Activated naive CD8-positive, alpha-beta T cell treated with anti-CD3 and anti-CD28 coated beads, Interleukin-2, amount 10 ng/mL, durations not matched to agents 7 days and 5 days (primary cell): ENCODE results near the gene CCDC146. TPM values are rescaled to one million over a fixed set of nuclear protein-coding genes. Genes with fewer than 3 reads are reported as not detected.
"Not testable (repeated sequence)": the region's sequence is repeated elsewhere in the genome, so short reads cannot be mapped to it uniquely, and the experiment has no call there.

Source experiments
- ATAC-seq: fragments of 150-1000 bp; cut with Tn5 transposase; one replicate; pipeline ENCODE4 v1.10.0; 2021; ENCODE audit warnings: low read depth, moderate library complexity
- POLR2A ChIA-PET: fragments of 350-600 bp; sonication (Branson Sonifier 250); formaldehyde crosslinking; loops from one replicate; lab custom pipeline; 2021; ENCODE audit warnings: antibody characterized with exemption; lab: Charles Lee
- DNase-seq: peaks from one replicate; pipeline ENCODE4 v3.0.0; 2021
- H3K27ac Mint-ChIP-seq: one replicate; pipeline ENCODE4 v1.8.0; 2022; ENCODE audit warnings: mild to moderate bottlenecking, mixed read lengths
- H3K27me3 Mint-ChIP-seq: one replicate; pipeline ENCODE4 v1.8.0; 2022; ENCODE audit warnings: mild to moderate bottlenecking, moderate library complexity, mixed read lengths
- H3K36me3 Mint-ChIP-seq: one replicate; pipeline ENCODE4 v1.8.0; 2021; ENCODE audit warnings: mild to moderate bottlenecking, mixed read lengths
- H3K4me1 Mint-ChIP-seq: one replicate; pipeline ENCODE4 v1.8.0; 2021; ENCODE audit warnings: mixed read lengths
- H3K4me3 Mint-ChIP-seq: one replicate; pipeline ENCODE4 v1.8.0; 2022; ENCODE audit warnings: mild to moderate bottlenecking, moderate library complexity, mixed read lengths
- H3K9me3 Mint-ChIP-seq: one replicate; pipeline ENCODE4 v1.8.0; 2021; ENCODE audit warnings: mixed read lengths
- total RNA-seq, 2 experiments: library from RNA; stranded (reverse); gene quantifications; one replicate each; pipeline ENCODE4 v1.2.3, GENCODE V29; 2021

CCDC146 gene
- total RNA-seq, 2 experiments from 2014 or later, result 9.9 to 10.8 TPM

- ATAC-seq, H3K27ac Mint-ChIP-seq, H3K4me1 Mint-ChIP-seq, H3K9me3 Mint-ChIP-seq, H3K36me3 Mint-ChIP-seq, DNase-seq, POLR2A ChIA-PET, H3K4me3 Mint-ChIP-seq, H3K27me3 Mint-ChIP-seq: not testable (repeated sequence)
Measured at GRCh38 chr7:77112719-77113306, 9.6 kb upstream of the CCDC146 start.

DNA sequence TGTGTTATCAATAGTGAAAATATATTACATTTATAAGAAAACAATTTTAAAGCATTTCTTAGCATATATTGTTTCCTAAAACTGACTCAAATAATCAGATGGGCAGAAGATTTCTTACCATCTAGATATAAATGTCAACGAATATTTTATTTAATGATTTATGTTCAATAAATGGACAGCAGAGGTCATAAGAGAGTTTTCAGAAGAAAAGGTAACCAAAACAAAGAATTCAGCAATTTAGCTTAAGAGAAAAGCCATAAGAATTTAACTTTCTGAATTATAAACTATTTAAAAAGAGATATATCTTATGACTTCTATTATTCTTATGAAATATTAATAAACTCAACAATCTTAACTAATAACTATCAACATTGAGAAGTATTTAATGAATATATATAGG lies 3.1 kb downstream of the CCDC146 start:
- DNase-seq, H3K36me3 Mint-ChIP-seq, H3K9me3 Mint-ChIP-seq, POLR2A ChIA-PET, H3K27ac Mint-ChIP-seq, ATAC-seq, H3K4me3 Mint-ChIP-seq, H3K27me3 Mint-ChIP-seq: not testable (repeated sequence)
- peaks cover 16% of the 10 kb centered on the region for H3K4me1 Mint-ChIP-seq

DNA sequence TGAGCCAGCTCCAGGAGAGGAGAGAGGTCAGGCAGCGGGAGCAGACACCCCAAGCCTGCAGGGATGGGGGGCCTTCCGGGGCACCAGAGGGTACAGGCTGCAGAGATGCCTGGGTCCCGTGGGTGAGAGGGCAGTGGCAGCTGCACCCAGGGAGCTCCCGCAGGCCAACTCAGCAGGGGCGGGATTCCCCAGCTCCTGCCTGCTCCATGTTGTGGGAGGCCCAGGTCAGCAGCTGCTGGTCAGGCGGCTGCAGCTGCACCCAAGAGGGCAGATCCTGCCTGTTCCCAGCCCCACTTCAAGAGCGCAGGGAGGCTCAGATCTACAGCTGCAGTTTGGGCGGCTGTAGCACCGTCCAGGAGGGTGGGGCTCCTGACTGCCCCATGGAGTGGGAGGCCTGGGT lies 4.6 kb downstream of the CCDC146 start:
- H3K9me3 Mint-ChIP-seq, DNase-seq, H3K27me3 Mint-ChIP-seq, H3K27ac Mint-ChIP-seq, H3K4me3 Mint-ChIP-seq, H3K36me3 Mint-ChIP-seq, POLR2A ChIA-PET, ATAC-seq: not testable (repeated sequence)
- peaks cover 14% of the 10 kb centered on the region for H3K4me1 Mint-ChIP-seq

DNA sequence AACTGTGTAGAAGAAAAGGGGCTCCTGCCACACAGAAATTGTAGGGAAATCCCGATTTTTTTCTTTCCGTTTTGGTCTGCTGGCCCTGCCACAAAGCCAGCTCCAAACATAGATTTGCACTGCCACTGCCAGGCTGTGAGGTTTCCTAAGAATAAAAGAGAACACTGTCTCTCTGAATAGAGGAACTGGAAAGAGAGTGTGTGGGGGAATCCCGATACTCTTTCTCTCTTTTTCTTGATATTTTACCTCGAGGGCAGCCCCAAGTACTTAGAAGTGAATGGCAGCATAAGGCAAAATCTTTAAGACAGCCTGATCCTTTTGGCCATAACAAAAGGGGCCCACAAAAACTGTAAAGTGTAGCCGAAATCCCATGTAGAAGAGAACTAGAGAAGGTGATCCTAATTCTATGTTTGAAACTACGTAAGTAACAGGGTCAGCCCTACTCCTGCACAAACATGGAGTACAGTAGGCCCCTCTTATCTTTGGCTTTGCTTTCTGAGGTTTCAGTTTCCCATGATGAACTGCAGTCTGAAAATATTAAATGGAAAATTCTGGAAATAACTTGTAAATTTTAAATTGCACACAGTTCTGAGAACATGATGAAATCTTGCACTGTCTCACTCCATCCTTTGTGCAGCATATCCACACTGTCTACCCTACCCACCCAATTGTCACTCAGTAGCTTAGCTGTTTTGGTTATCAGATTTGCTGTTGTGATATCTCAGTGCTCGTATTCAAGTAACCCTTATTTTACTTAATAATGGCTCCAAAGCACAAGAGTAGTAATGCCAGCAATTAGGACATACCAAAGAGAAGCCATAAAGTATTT lies 6.4 kb downstream of the CCDC146 start:
- H3K36me3 Mint-ChIP-seq, H3K27me3 Mint-ChIP-seq, H3K4me1 Mint-ChIP-seq, DNase-seq, H3K9me3 Mint-ChIP-seq, H3K4me3 Mint-ChIP-seq, POLR2A ChIA-PET, H3K27ac Mint-ChIP-seq: not testable (repeated sequence)
- ATAC-seq, result peak; percentile 45

GRCh38 chr7:77131781-77132180 lies 9.4 kb downstream of the CCDC146 start:
- H3K4me1 Mint-ChIP-seq, DNase-seq, POLR2A ChIA-PET, H3K27ac Mint-ChIP-seq, H3K36me3 Mint-ChIP-seq, ATAC-seq, H3K9me3 Mint-ChIP-seq, H3K27me3 Mint-ChIP-seq, H3K4me3 Mint-ChIP-seq: not testable (repeated sequence)

GRCh38 chr7:77138668-77139067 lies 16.3 kb downstream of the CCDC146 start:
- H3K4me3 Mint-ChIP-seq, H3K9me3 Mint-ChIP-seq, POLR2A ChIA-PET, H3K36me3 Mint-ChIP-seq, ATAC-seq, H3K27ac Mint-ChIP-seq, DNase-seq, H3K4me1 Mint-ChIP-seq, H3K27me3 Mint-ChIP-seq: not testable (repeated sequence)

DNA sequence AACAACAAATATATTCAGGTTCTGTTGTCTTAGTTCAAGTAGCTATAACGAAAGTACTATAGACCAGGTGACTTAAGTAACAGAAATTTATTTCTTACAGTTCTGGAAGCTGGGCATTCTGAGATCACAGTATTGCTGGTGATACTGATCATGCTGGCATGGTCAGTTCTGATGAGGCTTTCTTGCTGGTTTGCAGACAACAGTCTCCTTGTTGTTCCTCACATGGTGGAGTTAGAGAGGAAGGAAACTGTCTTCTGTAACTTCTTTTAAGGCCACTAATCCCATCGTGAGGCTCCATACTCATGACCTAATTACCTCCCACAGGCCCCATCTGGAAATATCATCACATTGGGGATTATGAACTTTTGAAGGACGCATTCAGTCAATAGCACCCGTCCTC lies 17.9 kb downstream of the CCDC146 start:
- DNase-seq, ATAC-seq, H3K36me3 Mint-ChIP-seq, H3K27me3 Mint-ChIP-seq, POLR2A ChIA-PET, H3K9me3 Mint-ChIP-seq, H3K27ac Mint-ChIP-seq, H3K4me1 Mint-ChIP-seq, H3K4me3 Mint-ChIP-seq: not testable (repeated sequence)

- DNase-seq, H3K9me3 Mint-ChIP-seq, H3K27ac Mint-ChIP-seq, H3K4me3 Mint-ChIP-seq, H3K4me1 Mint-ChIP-seq, H3K36me3 Mint-ChIP-seq, H3K27me3 Mint-ChIP-seq, POLR2A ChIA-PET, ATAC-seq: not testable (repeated sequence)
Measured at GRCh38 chr7:77152232-77152631, 29.8 kb downstream of the CCDC146 start.

- DNase-seq, ATAC-seq, H3K27ac Mint-ChIP-seq, H3K9me3 Mint-ChIP-seq, H3K4me3 Mint-ChIP-seq, H3K36me3 Mint-ChIP-seq, POLR2A ChIA-PET, H3K27me3 Mint-ChIP-seq: not testable (repeated sequence)
- H3K4me1 Mint-ChIP-seq, result peaks cover 11% of the 10 kb centered on the region
Measured at GRCh38 chr7:77154917-77155464, 32.6 kb downstream of the CCDC146 start.

DNA sequence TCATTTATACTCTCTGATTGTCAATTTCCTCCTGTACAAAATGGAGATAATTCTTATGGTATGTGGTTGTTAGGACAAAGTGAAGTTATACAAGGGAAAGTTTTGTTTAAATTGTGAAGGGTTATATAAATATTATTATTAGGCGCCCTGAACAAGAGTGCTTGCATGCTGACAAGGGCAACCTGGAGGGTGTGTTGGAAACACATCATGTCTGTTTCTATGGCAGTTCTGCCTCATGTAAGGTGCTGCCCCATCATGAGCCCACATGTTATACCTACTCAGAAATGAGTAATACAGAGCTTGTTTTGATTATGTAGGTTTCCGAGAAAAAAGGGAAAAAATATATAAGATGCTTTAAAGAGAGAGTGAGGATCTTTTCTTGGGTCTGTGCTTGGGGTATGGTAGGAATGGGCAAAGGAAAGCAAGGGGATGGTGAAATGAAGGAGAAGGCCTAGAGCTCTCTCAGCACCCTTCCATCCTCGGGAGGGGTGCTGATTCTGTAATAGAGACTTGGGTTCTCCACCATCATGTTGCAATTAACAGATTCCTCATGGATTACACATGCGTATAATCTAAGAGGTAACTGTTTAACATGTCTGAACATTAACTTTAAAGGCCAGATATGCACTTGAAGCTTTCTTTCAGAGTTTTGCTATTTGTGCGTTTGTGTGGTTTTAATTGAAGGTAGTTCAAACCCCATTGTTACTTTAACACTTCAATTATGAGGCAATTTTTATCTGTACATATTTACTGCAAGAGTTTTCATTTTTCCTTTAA lies 33.4 kb downstream of the CCDC146 start:
- POLR2A ChIA-PET, H3K9me3 Mint-ChIP-seq, H3K36me3 Mint-ChIP-seq, H3K4me3 Mint-ChIP-seq, H3K27me3 Mint-ChIP-seq, ATAC-seq, DNase-seq: not testable (repeated sequence)
- peak overlapping the region; percentile 12 for H3K27ac Mint-ChIP-seq
- H3K4me1 Mint-ChIP-seq, result peaks cover 11% of the 10 kb centered on the region

GRCh38 chr7:77157034-77157433 lies 34.6 kb downstream of the CCDC146 start:
- POLR2A ChIA-PET, H3K36me3 Mint-ChIP-seq, H3K9me3 Mint-ChIP-seq, H3K27me3 Mint-ChIP-seq, DNase-seq: not testable (repeated sequence)
- ATAC-seq, result peak; percentile 81
- Mint-ChIP-seq H3K27ac (peak overlapping the region; percentile 95), H3K4me3 (peak overlapping the region; percentile 57), H3K4me1 (peaks cover 11% of the 10 kb centered on the region)

DNA sequence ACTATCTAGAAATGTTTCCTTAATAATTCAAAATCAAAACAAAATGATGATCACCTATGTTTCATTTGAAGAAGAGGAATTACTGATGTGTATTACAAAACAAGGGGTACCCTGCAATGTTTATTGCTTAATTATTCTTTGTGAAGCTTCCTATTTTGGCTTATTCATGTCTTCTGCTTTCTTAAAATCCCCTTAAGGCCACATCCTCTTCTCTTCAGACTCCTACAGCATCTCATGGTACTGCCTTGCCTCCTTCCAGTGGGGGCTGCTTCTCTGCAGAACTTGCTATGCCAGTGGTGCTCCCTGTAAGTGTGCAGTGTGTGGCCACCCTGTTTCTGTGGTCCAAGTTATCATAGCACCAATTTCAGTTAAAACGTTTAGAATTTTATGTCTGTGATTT lies 35.0 kb downstream of the CCDC146 start:
- H3K4me3 Mint-ChIP-seq, result peak overlapping the region; percentile 57

DNA sequence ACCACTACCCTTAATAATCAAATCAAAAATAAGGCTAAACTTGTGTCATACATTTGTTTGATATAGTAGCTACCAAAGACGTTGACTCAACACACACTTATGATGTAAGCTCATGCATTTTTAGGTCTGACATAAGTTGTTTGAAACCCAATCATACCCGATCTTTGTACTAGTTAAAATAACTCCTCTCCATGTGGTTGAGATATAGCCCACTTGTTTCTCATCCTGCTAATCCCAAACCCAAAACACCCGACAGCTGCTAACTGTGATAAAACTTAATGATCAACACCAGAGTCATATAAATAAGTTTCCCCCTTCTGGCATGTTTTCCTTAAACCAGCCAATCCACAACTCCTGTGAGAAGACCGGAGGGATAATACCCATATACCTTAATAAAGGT lies 48.7 kb downstream of the CCDC146 start:
- POLR2A ChIA-PET, H3K4me3 Mint-ChIP-seq, H3K9me3 Mint-ChIP-seq, H3K27ac Mint-ChIP-seq, H3K4me1 Mint-ChIP-seq, H3K27me3 Mint-ChIP-seq, H3K36me3 Mint-ChIP-seq, ATAC-seq, DNase-seq: not testable (repeated sequence)

More for the DNA sequence above, 35.0 kb downstream of the CCDC146 start:
- DNase-seq (peak; percentile 32), ATAC-seq (peak; percentile 82)
- Mint-ChIP-seq H3K36me3 (peaks cover 5% of the 10 kb centered on the region), H3K4me1 (peaks cover 11% of the 10 kb centered on the region), H3K27me3 (no peaks in the 10 kb centered on the region), H3K27ac (peak overlapping the region; percentile 95), H3K9me3 (no peaks in the 10 kb centered on the region)
- POLR2A ChIA-PET, result no interaction called here
